Fibroblast of skin of left quadriceps (primary cell): ENCODE results near the gene MRPL4.
"Not testable (repeated sequence)": the region's sequence is repeated elsewhere in the genome, so short reads cannot be mapped to it uniquely, and the experiment has no call there.

Source experiments
- DNase-seq, 2 experiments: peaks; one replicate each; pipeline ENCODE4 v3.0.0-alpha.2; 2013; ENCODE audit warnings: low read depth in 2 of 2

MRPL4 gene

GRCh38 chr19:10260141-10260584 is 8.1 kb downstream of the MRPL4 start:
- DNase-seq, result no peak

- no peak for DNase-seq
Observed at GRCh38 chr19:10262771-10263170, 10.8 kb downstream of the MRPL4 start.

- DNase-seq, result no peak
Observed at GRCh38 chr19:10266706-10267105, 14.7 kb downstream of the MRPL4 start.

- DNase-seq, result no peak
Observed at GRCh38 chr19:10268071-10268470, 16.1 kb downstream of the MRPL4 start.

GRCh38 chr19:10269333-10270179 is 17.5 kb downstream of the MRPL4 start:
- no peak for DNase-seq

GRCh38 chr19:10270180-10270615 is 18.2 kb downstream of the MRPL4 start:
- no peak for DNase-seq

- DNase-seq, result no peak
Observed at GRCh38 chr19:10270616-10271394, 18.8 kb downstream of the MRPL4 start, which contains the start of gene ICAM1. TSS of gene ICAM1 (plus strand) at chr19:10271120. CDS start at chr19:10271160, 40 bp downstream.

- DNase-seq, result no peak
Observed at GRCh38 chr19:10271543-10272086, 19.6 kb downstream of the MRPL4 start.

GRCh38 chr19:10274589-10274988 is 22.6 kb downstream of the MRPL4 start:
- no peak for DNase-seq

GRCh38 chr19:10277795-10278589 is 26.0 kb downstream of the MRPL4 start:
- DNase-seq, result no peak

- DNase-seq, result no peak
Observed at GRCh38 chr19:10278935-10279334, 26.9 kb downstream of the MRPL4 start.

- DNase-seq, result no peak
Observed at GRCh38 chr19:10279737-10280442, 27.9 kb downstream of the MRPL4 start.

- DNase-seq, result not testable (repeated sequence)
Observed at GRCh38 chr19:10282043-10282442, 30.0 kb downstream of the MRPL4 start.

- no peak for DNase-seq
Observed at GRCh38 chr19:10283301-10284064, 31.5 kb downstream of the MRPL4 start.

- DNase-seq, result no peak
Observed at GRCh38 chr19:10284065-10284959, 32.3 kb downstream of the MRPL4 start.

GRCh38 chr19:10284960-10285278 is 32.9 kb downstream of the MRPL4 start:
- DNase-seq, result no peak

GRCh38 chr19:10285393-10285792 is 33.4 kb downstream of the MRPL4 start:
- DNase-seq, result no peak

- DNase-seq, result no peak
Observed at GRCh38 chr19:10286803-10287737, 35.1 kb downstream of the MRPL4 start, which contains the start of gene ICAM4. TSS of gene ICAM4 (plus strand) at chr19:10286955. CDS start at chr19:10287013, 58 bp downstream.
